GM19397 (cell line): ENCODE measurements around the gene PLEKHO1.
A peak's percentile ranks its signal among the peaks of the same experiment; 100 is the strongest.

Experiments used
- ATAC-seq: cut with Tn5 transposase; IDR thresholded peaks from one replicate; pipeline ENCODE4 v1.9.1; 2021; ENCODE audit warnings: mild to moderate bottlenecking, moderate library complexity; ENCODE audit not compliant: unreplicated experiment

The PLEKHO1 gene

GRCh38 chr1:150148837-150149270 is 862 bp upstream of the PLEKHO1 start:
- ATAC-seq: no peak

DNA sequence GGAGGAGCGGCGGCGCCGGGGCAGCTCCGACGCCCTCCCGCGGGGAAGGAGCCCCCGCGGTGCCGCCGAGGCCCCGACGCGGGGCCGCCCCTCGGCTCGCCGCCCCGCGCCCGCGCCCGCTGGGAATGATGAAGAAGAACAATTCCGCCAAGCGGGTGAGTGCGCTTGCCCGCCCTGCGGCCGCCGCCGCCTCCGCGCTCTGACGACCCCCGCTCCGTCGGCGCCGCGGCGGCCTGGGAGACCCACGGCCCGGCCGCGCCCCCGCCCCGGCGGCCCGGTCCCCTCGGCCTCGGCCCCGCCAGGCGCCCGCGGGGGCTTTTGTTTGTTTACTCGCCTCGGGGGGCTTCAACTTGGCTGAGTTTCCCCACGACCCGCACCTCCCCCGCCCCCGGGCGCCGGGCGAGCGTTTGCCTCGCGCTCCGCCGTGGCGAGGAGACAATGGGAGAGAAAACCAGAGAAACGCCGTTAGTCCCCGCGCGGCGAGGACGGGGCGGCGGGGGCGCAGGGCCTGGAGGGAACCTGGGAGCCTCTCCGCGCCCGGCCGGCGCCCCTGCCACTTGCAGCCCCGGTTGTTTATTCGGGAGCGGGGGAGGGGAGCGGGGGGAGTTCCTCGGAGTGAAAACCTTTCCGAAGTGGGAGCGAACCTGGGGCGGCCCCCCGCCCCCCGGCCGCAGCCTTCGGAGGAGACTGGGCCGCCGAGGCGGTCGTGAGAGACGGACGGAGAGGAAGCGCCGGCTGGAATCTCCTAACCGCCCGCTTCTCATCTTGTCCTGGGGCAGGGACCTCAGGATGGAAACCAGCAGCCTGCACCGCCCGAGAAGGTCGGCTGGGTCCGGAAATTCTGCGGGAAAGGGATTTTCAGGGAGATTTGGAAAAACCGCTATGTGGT is 661 bp downstream of the PLEKHO1 start:
- peak; percentile 21 for ATAC-seq

- no peak for ATAC-seq
These were observed 1.8 kb downstream of the PLEKHO1 start for GRCh38 chr1:150151291-150152181.

DNA sequence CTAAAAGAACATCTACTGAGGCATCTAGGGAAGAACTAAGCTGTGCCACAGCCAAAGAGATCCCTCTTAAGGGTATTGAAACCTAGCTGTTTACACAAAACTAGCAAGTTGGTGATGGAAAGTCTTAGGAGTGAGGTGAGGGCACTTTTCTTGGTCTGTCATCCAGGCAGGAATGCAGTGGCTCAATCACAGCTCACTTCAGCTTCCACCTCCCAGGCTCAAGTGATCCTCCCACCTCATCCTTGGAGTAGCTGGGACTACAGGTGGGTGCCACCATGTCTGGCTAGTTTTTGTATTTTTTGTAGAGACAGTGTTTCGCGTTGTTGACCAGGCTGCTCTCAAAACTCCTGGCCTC is 2.4 kb downstream of the PLEKHO1 start:
- ATAC-seq: no peak

DNA sequence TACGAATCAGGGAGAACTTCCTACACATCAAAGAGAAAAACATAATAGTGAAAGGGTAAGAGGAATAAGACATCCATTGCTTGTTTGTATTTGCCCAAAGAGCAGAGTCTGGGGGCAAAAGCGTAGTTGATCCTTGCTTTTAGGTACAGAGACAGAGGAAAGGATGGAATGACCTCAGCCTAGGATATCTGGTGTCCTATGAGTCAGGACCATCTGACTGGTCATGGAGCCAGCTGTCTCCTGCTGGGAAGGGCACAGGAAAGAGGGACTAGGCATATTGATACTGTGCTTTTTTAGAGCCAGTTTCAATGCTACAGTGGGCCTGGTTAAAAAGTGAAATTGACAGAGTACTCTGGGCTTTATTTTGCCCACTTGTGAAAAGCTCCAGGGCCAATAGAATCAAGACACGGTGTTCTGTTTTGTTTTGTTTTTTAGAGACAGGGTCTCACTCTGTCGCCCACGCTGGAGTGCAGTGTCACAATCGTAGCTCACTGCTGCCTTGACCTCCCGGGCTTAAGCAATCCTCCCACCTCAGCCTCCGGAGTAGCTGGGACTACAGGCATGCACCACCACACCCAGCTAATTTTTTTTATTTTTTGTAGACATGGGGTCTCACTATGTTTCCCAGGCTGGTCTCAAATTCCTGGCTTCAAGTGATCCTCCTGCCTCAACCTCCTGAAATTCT is 3.2 kb downstream of the PLEKHO1 start:
- no peak for ATAC-seq

DNA sequence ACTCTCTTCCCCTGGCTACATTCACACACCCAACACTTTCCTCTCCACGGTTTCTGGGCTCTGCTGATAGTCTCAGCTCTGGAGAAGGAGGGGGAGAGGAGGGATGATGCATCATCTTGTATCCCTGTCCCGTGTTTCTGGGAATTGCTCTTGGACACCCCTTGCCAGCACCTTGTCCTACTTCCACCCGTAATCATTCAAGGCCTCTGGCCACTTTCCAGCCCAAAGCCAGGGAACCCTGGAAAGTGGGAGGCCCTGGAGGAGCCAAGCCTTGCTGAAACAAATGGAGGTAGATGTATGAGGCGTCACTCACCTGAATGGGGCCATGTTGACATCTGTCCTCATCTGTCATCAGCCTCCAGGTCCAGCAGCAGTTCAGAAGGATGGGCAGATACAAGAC is 4.4 kb downstream of the PLEKHO1 start:
- no peak for ATAC-seq

DNA sequence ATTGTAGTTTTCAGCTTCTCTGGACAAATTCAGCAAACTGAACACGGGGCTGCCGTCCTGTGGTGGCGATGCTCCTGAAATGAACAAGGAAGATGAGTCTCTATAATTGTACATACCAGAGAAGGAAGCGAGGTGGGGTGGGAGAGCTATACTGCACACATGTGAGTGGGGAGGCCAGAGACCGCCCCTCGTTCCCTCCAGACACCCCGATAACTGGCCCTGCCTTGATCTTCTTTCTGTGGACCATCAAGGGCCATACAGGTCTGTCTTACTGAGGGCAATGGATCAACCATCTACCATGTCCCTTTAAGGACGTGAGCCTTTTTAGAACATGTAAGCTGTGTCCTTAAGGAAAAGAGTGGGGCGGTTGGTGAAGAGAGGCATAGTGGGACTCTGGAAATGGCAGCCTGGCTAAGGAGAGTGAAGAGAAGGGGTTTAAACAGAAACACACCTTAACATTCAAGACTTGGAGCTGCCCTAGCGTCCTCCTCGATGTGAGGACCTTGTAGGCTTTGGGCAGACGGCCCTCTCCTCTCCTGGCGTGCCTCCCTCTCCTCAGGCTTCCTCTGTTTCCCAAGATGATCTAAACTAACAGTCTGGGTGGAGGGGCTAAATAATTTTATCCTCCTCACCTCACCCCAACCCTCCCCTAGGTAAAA is 5.8 kb downstream of the PLEKHO1 start:
- no peak for ATAC-seq

GRCh38 chr1:150156868-150157603 is 7.3 kb downstream of the PLEKHO1 start:
- no peak for ATAC-seq

GRCh38 chr1:150159550-150159949 is 9.8 kb downstream of the PLEKHO1 start:
- ATAC-seq: no peak

DNA sequence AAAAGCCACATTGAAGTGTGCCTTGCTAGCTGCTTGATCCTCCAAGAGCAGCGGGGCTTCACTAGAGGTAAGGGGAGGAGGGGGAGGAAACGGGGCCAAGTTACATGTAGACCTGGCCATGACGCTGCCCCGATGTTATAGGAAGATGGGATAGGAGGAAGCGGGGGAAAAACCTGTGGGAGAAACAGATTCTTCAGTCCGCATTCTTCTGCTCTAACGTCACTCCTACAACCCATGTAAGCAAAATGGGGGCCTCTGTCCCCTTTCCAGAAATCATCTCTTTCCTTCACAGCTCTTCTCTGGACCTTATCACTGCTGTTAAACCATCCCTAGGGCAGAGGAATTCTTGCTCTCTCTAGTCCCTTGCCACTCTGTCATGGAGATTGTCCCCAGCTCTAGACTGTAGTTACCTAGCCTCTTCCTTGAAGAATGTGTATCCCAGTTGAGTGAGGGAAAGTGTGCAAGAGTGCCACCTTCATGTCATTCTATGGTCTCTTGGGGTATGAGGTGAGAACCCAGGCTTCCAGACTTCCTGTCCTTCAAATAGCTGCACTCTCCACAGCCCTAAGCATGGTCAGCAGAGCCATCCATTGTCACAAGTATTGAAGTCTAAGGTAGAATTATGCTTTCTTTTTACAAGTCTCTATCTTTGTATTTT is 11.4 kb downstream of the PLEKHO1 start:
- ATAC-seq: no peak

- no peak for ATAC-seq
These were observed 12.2 kb downstream of the PLEKHO1 start for GRCh38 chr1:150161747-150162581.

DNA sequence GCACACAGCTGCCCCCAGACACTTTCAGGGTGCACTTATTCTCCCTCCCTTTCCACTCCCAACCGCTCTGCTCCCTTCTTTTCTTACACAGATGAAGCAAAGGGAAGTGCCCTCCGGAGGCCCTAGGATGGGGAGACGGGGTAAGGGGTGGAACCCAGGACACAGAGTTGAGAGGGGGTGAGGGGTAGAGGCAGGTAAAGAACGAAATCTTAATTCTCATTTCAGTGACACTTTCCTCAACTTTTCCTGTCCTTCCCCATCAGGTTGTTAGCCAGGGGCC is 12.8 kb downstream of the PLEKHO1 start:
- no peak for ATAC-seq

DNA sequence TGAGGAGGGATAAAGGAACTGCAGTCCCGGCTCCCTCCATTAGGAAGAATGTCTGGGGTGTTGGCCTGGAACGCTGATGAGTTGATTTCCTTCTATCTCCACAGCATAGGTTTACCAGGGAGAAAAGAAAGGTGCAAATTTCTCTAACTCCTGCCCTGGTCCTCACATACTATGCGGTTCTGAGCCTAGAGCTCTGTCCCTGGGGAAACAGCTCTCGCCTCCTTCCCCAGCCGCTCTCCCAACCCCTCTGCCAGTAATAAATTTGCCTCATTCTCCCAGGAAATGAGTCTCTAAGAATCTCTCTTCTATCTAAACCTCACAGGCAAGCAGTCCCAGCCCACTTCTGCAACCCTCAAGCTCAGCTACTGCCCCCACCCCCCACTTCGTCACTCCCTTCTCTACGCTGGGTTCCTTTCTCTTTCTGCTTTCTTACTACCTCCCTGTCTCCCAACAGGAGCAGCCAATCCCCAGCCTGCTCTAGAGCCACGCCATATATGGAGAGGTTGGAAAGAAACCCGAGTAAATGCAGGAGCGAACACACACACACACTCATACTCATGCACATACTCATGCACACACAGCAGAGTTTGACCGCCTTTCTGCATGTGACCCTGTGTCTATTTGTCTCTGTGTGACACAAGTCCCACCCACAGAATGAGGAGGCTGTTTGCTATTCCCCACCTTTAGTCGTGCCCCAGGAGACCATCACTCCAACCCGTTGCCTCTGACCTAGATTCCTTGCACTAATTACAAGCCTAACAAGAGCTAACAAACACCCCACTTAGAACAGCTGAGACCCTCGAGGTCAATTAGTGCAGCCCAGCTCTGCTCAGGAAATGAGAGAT is 13.4 kb downstream of the PLEKHO1 start:
- peak; percentile 38 for ATAC-seq

DNA sequence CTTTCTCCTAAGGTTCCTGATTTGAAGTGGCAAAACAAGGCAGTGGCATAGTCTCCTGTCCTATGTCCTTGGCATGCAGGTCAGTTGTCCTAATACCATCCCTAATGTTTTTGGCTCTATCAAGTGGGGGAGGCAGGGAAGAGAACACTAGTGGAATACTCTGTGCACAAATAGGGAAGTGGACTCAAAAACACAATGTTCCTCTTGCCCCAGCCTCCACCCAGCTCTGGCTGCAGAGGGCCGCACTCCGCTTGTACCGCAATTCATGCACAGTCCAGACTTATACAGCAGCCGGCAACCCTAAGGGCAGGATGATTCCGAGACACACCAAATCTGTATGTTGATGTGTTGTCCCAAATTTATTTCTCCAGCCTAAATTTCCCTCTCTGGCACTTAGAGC is 14.5 kb downstream of the PLEKHO1 start:
- ATAC-seq: no peak

- ATAC-seq: no peak
These were observed 15.1 kb downstream of the PLEKHO1 start for GRCh38 chr1:150164779-150165178.

- no peak for ATAC-seq
These were observed 16.2 kb downstream of the PLEKHO1 start for GRCh38 chr1:150165622-150166612.
